Ovary (tissue), 9 donors: ENCODE measurements around the gene USP53. TPM values are rescaled to one million over a fixed set of nuclear protein-coding genes. Genes with fewer than 3 reads are reported as not detected.

Experiments
- DNase-seq, 5 donors: peaks; one replicate each; pipeline ENCODE4 v3.0.0-alpha.2; 2019 to 2020
- H3K27ac ChIP-seq, 2 donors: fragments of 200-600 bp; one replicate each; pipeline versions ENCODE4 v1.5.1 to v1.8.0; 2019 to 2022
- H3K27me3 ChIP-seq: fragments of 200-600 bp; one replicate; pipeline ENCODE4 v1.8.0; 2022
- H3K36me3 ChIP-seq: fragments of 200-600 bp; sonication (generic); one replicate; pipeline ENCODE4 v1.5.1; 2019
- H3K4me1 ChIP-seq: one replicate; pipeline ENCODE4 v1.8.1; 2013; ENCODE audit warnings: mild to moderate bottlenecking, moderate library complexity; ENCODE audit not compliant: insufficient read depth
- H3K4me3 ChIP-seq: fragments of 200-600 bp; sonication (generic); one replicate; pipeline ENCODE4 v1.5.1; 2017
- H3K9me3 ChIP-seq, 2 donors: fragments of 200-600 bp in 1 of 2; sonication (generic) in 1 of 2; one replicate each; pipeline versions ENCODE4 v1.5.1 to v1.8.1; 2013 to 2019; ENCODE audit warnings: mild to moderate bottlenecking in 1 of 2, moderate library complexity in 1 of 2
- EP300 ChIP-seq: sonication (generic); formaldehyde crosslinking; IDR thresholded peaks from one replicate; pipeline ENCODE4 v1.6.1; 2017; ENCODE audit warnings: antibody characterized with exemption
- POLR2A ChIP-seq: fragments of 450-650 bp; IDR thresholded peaks from one replicate; pipeline ENCODE4 v1.6.1; 2017; ENCODE audit warnings: antibody characterized with exemption, mild to moderate bottlenecking, moderate library complexity
- WGBS, 3 donors: extraction: QIAGEN DNeasy Blood & Tissue Kit in 1 of 3; methylation state at CpG; one replicate each; pipeline versions ENCODE4 v1.1.5 to v1.1.7; 2013 to 2017; 5-methylcytosine and 5-hydroxymethylcytosine counted together
- intact Hi-C, 4 donors: fragments of 100-400 bp; cut with DNase I; formaldehyde crosslinking; loops; one replicate each; pipeline versions ENCODE4 v1.11.0 to v1.15.1; 2022 to 2023
- polyA plus RNA-seq, 2 donors: library from polyadenylated mRNA; stranded (reverse); fragments of 200-250 nt in 1 of 2; fragments of 350-450 nt in 1 of 2; fragmentation: Illumina TruSeq in 1 of 2; extraction: RNeasy Lipid Tissue Mini Kit (QIAGEN cat#74804) in 1 of 2; gene quantifications; one replicate each; pipeline ENCODE4 v1.2.3, GENCODE V29; 2013 to 2014
- total RNA-seq, 7 donors: library from RNA; depleted of rRNA in 2 of 7; stranded (reverse); fragments of >200 nt in 2 of 7; fragmentation: NEBNext Ultra II Directional in 3 of 7; extraction: Animal tissue kit (Norgen Biotek cat#: 25700) in 3 of 7; gene quantifications; one replicate each; pipeline versions ENCODE4 v1.1.0 to v1.2.4, GENCODE V29; 2016 to 2023
- TF ChIP-seq, protein P1 (sequence below), 3 donors: fragments of 450-650 bp in 2 of 3; fragments of 200-600 bp in 1 of 3; IDR thresholded peaks; one replicate each; pipeline versions ENCODE4 v1.5.1 to v1.8.0; 2016 to 2022; ENCODE audit warnings: antibody characterized with exemption in 3 of 3, mild to moderate bottlenecking in 1 of 3
- donor health status: DM: no; HTN: no; CAD: no; lungs with moderate emphysema.
- donor health status: DM: no; HTN: no; CAD: no.
- donor health status: Bipolar disorder and iron deficiency.
- donor health status: DM: yes; HTN: yes; CAD: no.
- donor health status: DM: no; HTN: no; CAD: no.
- donor health status: DM: yes; HTN: yes; CAD: no.

Gene USP53
- total and polyA plus RNA-seq, 9 donors, result 10.7 to 98.9 (median 20.4) TPM

DNA sequence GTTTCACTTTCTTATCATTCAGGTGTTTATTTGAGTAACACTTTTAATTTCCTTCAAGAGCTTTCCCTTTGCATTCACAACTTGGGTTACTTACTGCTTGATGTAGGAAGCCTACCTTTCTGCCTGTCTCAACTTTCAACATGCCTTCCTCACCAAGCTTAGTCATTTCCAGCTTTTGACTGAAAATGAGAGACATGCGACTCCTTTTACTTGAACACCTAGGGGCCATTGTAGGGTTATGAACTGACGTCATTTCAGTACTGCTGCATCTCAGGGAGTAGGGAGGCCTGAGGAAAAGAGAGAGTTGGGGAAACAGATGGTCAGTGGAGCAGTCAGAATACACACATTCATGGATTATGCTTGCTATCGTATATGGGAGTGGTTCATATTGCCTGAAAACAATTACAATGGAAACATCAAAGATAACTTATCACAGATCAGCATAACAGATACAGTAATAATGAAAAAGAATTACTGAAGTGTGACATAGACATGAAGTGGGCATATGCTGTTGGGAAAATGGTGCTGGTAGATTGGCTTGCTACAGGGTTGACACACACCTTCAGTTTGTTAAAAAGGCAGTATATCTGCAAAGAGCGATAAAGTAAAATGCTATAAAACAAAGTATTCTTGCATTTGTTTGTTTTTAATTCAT is 25.7 kb downstream of the USP53 start:
- H3K27ac ChIP-seq, result no peak overlapping the region
- H3K36me3 ChIP-seq, result no peaks in the 10 kb centered on the region
- intact Hi-C loops, result no loop called here
- TF ChIP-seq POLR2A, result no peak
- TF ChIP-seq EP300, result no peak
- TF ChIP-seq, protein P1, sequence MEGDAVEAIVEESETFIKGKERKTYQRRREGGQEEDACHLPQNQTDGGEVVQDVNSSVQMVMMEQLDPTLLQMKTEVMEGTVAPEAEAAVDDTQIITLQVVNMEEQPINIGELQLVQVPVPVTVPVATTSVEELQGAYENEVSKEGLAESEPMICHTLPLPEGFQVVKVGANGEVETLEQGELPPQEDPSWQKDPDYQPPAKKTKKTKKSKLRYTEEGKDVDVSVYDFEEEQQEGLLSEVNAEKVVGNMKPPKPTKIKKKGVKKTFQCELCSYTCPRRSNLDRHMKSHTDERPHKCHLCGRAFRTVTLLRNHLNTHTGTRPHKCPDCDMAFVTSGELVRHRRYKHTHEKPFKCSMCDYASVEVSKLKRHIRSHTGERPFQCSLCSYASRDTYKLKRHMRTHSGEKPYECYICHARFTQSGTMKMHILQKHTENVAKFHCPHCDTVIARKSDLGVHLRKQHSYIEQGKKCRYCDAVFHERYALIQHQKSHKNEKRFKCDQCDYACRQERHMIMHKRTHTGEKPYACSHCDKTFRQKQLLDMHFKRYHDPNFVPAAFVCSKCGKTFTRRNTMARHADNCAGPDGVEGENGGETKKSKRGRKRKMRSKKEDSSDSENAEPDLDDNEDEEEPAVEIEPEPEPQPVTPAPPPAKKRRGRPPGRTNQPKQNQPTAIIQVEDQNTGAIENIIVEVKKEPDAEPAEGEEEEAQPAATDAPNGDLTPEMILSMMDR (IDR thresholded peaks at IDR 0.05), result no peak
- H3K4me1 ChIP-seq, result peaks cover 3% of the 10 kb centered on the region
- no peaks in the 10 kb centered on the region for H3K9me3 ChIP-seq
- H3K27me3 ChIP-seq, result no peaks in the 10 kb centered on the region
- no peak for DNase-seq
- 85 to 93% (median 86%) methylated on average over 4 of the region's 4 CpGs for WGBS, 3 donors
- no peak overlapping the region for H3K4me3 ChIP-seq

- 83 to 85% (median 84%) methylated on average over 1 of the region's 1 CpG for WGBS, 3 donors
These were observed 27.6 kb downstream of the USP53 start for GRCh38 chr4:119240128-119240527.

GRCh38 chr4:119240568-119240967 is 28.1 kb downstream of the USP53 start:
- 81 to 85% (median 84%) methylated on average over 2 of the region's 2 CpGs for WGBS, 3 donors
- no peaks in the 10 kb centered on the region for H3K27me3 ChIP-seq
- H3K4me3 ChIP-seq, result no peak overlapping the region
- H3K36me3 ChIP-seq, result no peaks in the 10 kb centered on the region
- DNase-seq, result no peak
- no peaks in the 10 kb centered on the region for H3K9me3 ChIP-seq
- intact Hi-C loops, result no loop called here
- H3K27ac ChIP-seq, result no peak overlapping the region
- no peaks in the 10 kb centered on the region for H3K4me1 ChIP-seq
- no peak for TF ChIP-seq EP300
- TF ChIP-seq, protein P1 (IDR thresholded peaks at IDR 0.05), result no peak
- no peak for TF ChIP-seq POLR2A

More at GRCh38 chr4:119240128-119240527, 27.6 kb downstream of the USP53 start:
- no peaks in the 10 kb centered on the region for H3K4me1 ChIP-seq
- H3K27ac ChIP-seq, result no peak overlapping the region
- H3K4me3 ChIP-seq, result no peak overlapping the region
- DNase-seq, result no peak
- no peaks in the 10 kb centered on the region for H3K9me3 ChIP-seq
- intact Hi-C loops, result no loop called here
- no peaks in the 10 kb centered on the region for H3K27me3 ChIP-seq
- no peaks in the 10 kb centered on the region for H3K36me3 ChIP-seq
- no peak for TF ChIP-seq EP300
- no peak for TF ChIP-seq POLR2A
- TF ChIP-seq, protein P1 (IDR thresholded peaks at IDR 0.05), result no peak

- no peaks in the 10 kb centered on the region for H3K4me1 ChIP-seq
- TF ChIP-seq, protein P1 (IDR thresholded peaks at IDR 0.05), result no peak
- TF ChIP-seq POLR2A (no peak), EP300 (no peak)
- whole genome bisulfite sequencing, 3 donors, result 96 to 100% (median 97%) methylated on average over 1 of the region's 1 CpG
- no peaks in the 10 kb centered on the region for H3K9me3 ChIP-seq
- no peak overlapping the region for H3K4me3 ChIP-seq
- H3K27me3 ChIP-seq, result no peaks in the 10 kb centered on the region
- intact Hi-C loops, result no loop called here
- H3K27ac ChIP-seq, result no peak overlapping the region
- DNase-seq, result no peak
- no peaks in the 10 kb centered on the region for H3K36me3 ChIP-seq
These were observed 29.9 kb downstream of the USP53 start for GRCh38 chr4:119242417-119242816.
